Stimulated activated CD4-positive, alpha-beta T cell treated with anti-CD3 and anti-CD28 coated beads, Interleukin-2, amount 100 ng/mL, for 4 hours (primary cell): ENCODE measurements around the gene COL18A1.

ENCODE experiments used
- DNase-seq: peaks from one replicate; pipeline ENCODE4 v3.0.0-alpha.2; 2020; ENCODE audit warnings: low read depth

Gene COL18A1

GRCh38 chr21:45414396-45415187, 9.6 kb downstream of the COL18A1 start:
- DNase-seq = no peak

GRCh38 chr21:45415188-45415942, 10.4 kb downstream of the COL18A1 start:
- DNase-seq = no peak

- no peak for DNase-seq
These were observed 11.1 kb downstream of the COL18A1 start for GRCh38 chr21:45415943-45416611.

GRCh38 chr21:45416620-45417019, 11.7 kb downstream of the COL18A1 start:
- no peak for DNase-seq

- no peak for DNase-seq
These were observed 12.4 kb downstream of the COL18A1 start for GRCh38 chr21:45417256-45417950.

GRCh38 chr21:45417951-45418300, 13.0 kb downstream of the COL18A1 start:
- DNase-seq = no peak

GRCh38 chr21:45418301-45419071, 13.5 kb downstream of the COL18A1 start:
- no peak for DNase-seq

GRCh38 chr21:45419162-45419561, 14.2 kb downstream of the COL18A1 start:
- no peak for DNase-seq

- DNase-seq = no peak
These were observed 15.4 kb downstream of the COL18A1 start for GRCh38 chr21:45420061-45421041.

- DNase-seq = no peak
These were observed 16.3 kb downstream of the COL18A1 start for GRCh38 chr21:45421071-45421845.

- no peak for DNase-seq
These were observed 17.1 kb downstream of the COL18A1 start for GRCh38 chr21:45421846-45422775.

- no peak for DNase-seq
These were observed 18.4 kb downstream of the COL18A1 start for GRCh38 chr21:45423201-45423955.

- no peak for DNase-seq
These were observed 19.2 kb downstream of the COL18A1 start for GRCh38 chr21:45423968-45424853.

GRCh38 chr21:45424854-45425795, 20.2 kb downstream of the COL18A1 start:
- DNase-seq = no peak
